GM12878 (cell line): ENCODE data around the gene IL1RAPL1.

ENCODE experiments used
- ATF3 ChIP-seq: IDR thresholded peaks from 2 replicates; pipeline ENCODE4 v1.6.1; 2011; ENCODE audit warnings: low read depth, mild to moderate bottlenecking, low read length, moderate library complexity, borderline replicate concordance; ENCODE audit errors: extremely low read depth
- CHD1 ChIP-seq: IDR thresholded peaks from 2 replicates; pipeline ENCODE4 v1.6.1; 2012; ENCODE audit warnings: low read depth, low read length, improper control_type of control experiment
- CTCF ChIP-seq, 3 experiments: IDR thresholded peaks in 2 of 3; conservative IDR thresholded peaks in 1 of 3; 2 replicates each; pipeline ENCODE4 v1.5.1; 2011; ENCODE audit warnings: low read depth in 3 of 3, low read length in 3 of 3, mild to moderate bottlenecking in 3 of 3, control low read depth in 2 of 3, moderate library complexity in 2 of 3, inconsistent platforms in 1 of 3, mixed read lengths in 1 of 3; ENCODE audit not compliant: control insufficient read depth in 2 of 3, insufficient read depth in 1 of 3; ENCODE audit errors: extremely low read depth in 1 of 3
- ESRRA ChIP-seq: IDR thresholded peaks from 2 replicates; pipeline ENCODE4 v1.6.1; 2012; ENCODE audit warnings: mild to moderate bottlenecking, low read length, improper control_type of control experiment
- JUND ChIP-seq: IDR thresholded peaks from 2 replicates; pipeline ENCODE4 v1.6.1; 2012; ENCODE audit warnings: low read depth, mild to moderate bottlenecking, low read length, improper control_type of control experiment, moderate library complexity
- RCOR1 ChIP-seq: conservative IDR thresholded peaks from 2 replicates; pipeline ENCODE4 v1.6.1; 2012; ENCODE audit warnings: low read depth, low read length, improper control_type of control experiment
- SMAD5 ChIP-seq: IDR thresholded peaks from 2 replicates; pipeline ENCODE4 v1.6.1; 2016; ENCODE audit warnings: antibody characterized with exemption, low read depth
- SUPT20H ChIP-seq: IDR thresholded peaks from 2 replicates; pipeline ENCODE4 v1.6.1; 2011; ENCODE audit warnings: low read depth, mild to moderate bottlenecking, low read length, moderate library complexity, borderline replicate concordance; ENCODE audit not compliant: control insufficient read depth

- TF ChIP-seq CHD1 (no peak), ESRRA (no peak), SMAD5 (no peak), ATF3 (no peak), RCOR1 (no peak), JUND (no peak), SUPT20H (no peak), CTCF (IDR thresholded peaks at IDR 0.05 in 2 of 3, conservative IDR thresholded peaks at IDR 0.05 in 1 of 3; ENCODE audit: control insufficient read depth in 2 of 3, extremely low read depth in 1 of 3, insufficient read depth in 1 of 3, low read depth in 3 of 3, low read length in 3 of 3) (no peak)
These were observed 772.0 kb downstream of the IL1RAPL1 start for GRCh38 chrX:29359276-29359675.
